Stimulated activated CD8-positive, alpha-beta memory T cell treated with anti-CD3 and anti-CD28 coated beads, Interleukin-4, amount 100 ng/mL, for 48 hours (primary cell): ENCODE results near the gene HSFX2.
"Not testable (repeated sequence)": the region's sequence is repeated elsewhere in the genome, so short reads cannot be mapped to it uniquely, and the experiment has no call there.

ENCODE experiments used
- DNase-seq: peaks from one replicate; pipeline ENCODE4 v3.0.0-alpha.2; 2020

Gene HSFX2

DNA sequence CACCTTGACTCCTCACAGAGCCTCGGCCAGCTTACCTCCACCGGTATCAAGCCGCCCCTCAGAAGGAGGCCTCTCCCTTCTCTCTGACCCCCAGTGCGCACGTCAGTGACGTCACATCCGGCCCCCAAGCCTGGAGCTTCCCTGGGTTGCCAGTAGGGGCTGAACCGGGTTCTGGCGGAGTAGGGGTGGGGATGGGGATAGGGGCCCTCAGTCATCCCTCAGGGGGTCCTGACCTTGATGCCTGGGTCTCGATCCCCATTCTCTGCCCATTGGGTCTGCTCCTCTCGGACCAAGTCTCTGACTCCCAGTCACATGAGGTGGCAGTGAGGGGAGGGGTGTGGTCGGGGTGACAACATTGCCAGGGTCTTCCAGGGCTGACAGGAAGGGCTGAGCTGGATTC is 7.8 kb downstream of the HSFX2 start, which contains the start of gene MAGEA9B:
TSS of gene MAGEA9B (minus strand) at position 101 of the 400 bp plus-strand sequence. CDS start 4,280 bp downstream, outside the sequence.
- not testable (repeated sequence) for DNase-seq

DNA sequence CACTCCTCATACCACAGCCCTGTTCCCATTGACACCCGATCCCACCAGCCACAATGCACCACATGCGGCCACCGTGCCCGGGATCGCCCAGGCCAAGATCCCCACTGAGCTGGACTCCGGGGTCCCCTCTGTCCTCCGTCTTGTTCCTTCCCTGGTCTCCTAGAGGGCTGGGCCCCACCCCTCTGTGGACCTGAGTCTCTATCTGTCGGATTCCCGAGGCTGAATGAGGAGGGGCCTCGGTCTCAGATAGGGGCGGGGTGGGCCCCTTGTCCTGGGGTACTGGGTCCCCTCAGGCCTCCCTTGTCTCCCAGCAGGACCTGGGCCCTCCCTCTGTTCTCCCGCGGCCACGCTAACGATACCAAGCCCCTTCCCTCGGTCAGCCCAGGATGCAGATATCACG is 9.5 kb downstream of the HSFX2 start:
- not testable (repeated sequence) for DNase-seq

DNA sequence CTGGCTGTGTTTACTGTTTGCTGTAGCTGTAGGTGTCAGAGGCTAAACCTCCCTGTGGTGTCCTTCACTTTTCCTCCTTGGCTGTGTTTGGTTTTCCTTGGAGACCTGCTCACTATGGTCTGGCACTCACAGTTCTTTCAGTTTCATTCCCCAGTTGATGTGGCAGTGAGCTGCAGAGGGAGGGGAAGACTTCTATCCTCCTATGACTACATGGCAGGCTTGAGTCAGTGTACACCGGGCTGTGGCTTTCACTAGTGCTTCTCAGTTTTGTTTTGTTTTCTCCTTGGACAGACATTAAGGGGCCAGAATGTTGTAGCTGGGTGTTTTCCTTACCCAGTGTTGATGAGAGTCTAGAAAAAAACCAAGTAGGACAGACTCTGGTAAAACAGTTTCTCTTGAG is 21.7 kb downstream of the HSFX2 start:
- not testable (repeated sequence) for DNase-seq

DNA sequence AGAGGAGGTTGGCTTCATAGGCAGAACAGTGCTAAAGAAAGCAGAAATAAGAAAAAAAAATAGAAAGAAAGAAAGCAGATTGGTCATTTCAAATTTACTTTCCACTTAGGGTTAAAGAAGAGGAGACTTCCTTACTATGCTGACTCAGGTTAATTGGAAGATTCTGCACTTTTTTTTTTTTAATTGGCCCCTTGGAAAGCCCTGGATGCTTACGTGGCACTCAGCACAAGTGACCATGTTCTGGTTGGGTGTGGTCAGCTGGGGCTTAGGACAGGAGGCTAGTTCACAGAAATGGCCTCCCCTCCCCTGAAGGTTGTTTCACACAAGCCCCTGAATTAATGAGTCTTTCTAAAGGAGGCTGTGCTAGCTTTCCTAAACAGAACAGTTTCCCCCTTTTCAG is 22.4 kb downstream of the HSFX2 start:
- no peak for DNase-seq

DNA sequence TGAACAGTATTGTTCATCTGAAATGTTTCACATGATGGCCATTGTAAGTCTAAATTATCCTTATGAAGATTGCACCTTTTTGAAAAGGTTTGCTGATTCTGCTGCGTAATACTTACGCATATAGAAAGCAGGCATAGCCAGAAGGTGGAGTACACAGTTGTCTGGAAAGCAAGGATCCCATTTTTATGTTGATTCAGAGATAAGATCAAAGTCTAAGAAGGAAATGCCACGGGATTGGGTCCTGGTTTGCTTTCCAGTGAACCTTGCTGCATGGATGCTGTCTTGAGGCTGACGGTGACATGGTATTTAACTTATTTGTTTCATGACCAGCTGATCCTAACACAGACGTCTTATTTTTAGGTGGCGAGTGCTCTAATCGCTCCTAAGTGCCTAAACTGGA is 23.3 kb downstream of the HSFX2 start:
- DNase-seq, result no peak

DNA sequence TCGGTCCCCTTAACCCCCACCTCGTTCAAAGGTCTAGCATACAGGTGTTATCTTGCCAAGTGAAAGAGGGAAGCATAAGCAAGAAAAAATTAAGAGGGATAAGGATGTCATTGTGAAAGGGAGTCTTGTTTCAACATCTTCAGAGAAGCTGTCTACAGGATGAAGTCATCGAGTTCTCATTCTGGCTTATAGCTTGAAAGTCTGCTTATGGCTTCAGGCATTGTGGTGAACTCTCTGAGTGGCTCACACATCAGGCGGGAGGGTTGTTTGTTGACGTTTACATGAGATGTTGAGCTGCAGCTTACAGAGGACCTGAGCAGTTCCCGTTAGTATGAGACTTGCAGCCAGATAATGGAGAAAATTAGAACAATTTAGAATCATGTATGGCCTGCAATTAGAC is 24.4 kb downstream of the HSFX2 start:
- no peak for DNase-seq

DNA sequence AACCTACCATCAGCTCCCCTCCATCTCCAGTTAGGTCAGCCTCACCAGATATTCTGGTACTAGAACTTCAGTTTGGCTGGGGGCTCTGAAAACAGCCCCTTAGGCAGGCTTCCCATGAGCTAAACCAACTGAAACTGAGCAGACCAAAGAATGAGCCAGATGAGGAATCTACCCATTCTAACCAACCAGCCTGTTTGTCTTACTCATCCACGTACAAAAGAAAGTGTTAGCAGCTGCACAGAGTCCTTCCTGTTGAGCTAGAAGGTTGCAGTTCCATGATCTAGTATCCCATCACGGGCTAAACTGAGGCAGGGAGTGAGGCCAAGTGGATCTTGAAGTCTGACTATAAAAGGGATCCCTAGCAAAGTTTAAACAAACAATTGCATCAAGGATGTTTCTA is 25.3 kb downstream of the HSFX2 start:
- DNase-seq, result no peak

DNA sequence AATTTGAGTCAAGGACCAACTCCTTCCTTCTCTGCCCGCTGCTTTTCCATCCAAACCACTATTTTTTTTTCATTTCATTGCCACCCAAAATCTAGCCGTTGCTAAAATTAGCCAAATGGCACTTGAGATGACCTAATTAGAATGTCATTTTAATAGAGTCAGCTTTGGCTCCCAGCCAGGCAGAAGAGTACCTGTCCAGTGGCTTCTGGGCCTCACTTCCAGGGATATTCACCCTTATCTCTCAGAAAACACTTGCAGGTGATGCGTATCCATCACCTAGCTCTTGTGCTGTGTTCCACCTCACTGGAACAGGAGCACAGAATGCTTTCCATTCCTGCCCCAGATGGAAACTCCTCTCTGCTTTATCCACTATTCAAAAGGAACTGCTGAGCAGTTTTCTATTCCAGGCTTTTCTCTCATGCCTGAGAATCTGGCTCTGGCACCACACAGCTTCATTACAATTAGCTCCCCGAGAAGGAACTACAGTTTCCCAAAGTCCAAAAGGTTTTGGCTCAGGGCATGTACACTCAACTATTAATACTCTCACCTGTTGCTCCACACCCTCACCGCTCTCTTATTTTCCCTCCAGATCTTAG is 26.3 kb downstream of the HSFX2 start:
- DNase-seq, result no peak

DNA sequence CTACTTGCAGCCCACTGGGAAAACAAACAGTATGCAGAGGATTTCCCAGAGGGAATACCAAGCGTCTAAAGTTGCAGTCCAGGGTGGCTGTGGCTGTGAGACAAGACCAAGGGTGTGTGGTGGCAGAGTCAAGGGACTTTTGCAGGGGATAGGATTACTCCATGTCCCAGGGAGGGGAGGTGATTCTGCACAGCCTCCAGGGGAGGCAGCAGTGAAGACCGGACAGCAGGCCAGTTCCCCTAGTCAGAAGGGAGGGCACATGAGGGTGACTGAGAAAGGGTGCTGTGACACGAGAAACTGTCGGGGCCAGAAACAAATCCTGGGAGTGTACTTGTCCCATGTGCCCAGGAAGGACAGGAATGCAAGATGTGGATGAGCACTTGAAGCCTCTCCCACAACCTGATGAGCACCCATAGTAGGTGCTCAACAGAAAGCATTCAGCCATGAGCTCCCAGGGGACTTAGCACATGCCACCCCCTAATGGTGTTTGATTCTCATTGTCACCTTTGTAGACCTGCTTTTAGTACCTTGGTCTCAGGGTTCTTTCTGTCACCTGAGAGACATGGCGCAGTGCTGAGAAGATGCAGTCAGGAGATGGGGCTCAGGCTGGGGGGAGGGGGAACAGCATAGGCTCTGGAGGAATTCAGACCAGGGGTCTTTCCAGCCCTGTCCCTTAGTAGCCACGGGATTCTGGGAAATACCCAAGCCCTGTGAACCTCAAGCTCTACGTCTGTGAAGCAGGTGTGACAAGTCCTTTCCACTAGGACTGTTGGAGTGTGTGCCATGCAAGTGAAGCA is 27.3 kb downstream of the HSFX2 start:
- DNase-seq, result no peak

DNA sequence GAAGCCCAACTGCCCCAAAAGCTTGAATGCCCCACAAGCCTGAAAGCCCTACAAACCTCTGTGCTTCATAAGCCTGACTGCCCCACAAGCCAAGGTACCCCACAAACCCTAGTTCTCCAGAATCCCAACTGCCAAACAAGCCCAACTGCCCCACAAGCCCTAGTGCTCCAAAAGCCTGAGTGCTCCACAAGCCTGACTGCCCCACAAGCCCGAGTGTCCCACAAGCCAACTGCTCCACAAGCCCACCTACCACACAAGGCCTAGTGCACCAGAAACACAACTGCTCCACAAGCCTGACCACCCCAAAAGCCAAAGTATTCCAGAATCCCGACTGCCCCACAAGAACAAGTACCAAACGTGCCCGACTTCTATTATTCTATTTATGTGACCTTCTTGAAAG is 31.8 kb downstream of the HSFX2 start:
- no peak for DNase-seq

DNA sequence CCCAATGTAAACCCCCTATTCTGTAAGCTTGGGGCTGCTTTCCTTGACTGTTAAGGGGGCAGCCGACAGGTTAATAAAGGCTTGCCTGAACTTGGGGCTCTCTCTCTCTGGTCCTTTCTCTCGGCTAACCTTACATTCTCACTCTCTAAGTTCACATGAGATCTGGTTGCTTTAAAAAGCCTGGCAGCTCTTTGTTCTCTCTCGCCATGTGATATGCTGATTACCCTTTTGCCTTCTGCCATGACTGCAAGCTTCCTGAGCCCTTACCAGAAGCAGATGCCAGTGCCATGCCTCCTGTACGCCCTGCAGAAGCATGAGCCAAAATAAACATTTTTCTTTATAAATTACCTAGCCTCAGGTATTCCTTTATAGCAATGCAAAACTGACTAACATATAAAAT is 39.9 kb downstream of the HSFX2 start:
- DNase-seq, result not testable (repeated sequence)

DNA sequence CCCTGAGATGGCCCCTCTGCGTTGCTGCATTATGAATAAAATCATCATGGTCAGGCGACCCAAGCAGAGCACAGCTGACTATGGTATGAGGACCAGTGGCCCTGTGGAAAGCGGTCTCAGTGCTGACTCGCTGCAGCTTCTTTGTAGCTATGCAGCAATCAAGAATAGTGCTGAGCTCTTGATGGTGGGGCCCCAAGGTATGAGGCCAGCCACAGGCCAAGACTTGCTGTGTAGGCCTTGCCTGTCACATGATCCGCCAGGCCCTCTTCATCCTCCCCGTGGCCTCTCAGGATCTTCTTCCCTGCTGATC is 43.2 kb downstream of the HSFX2 start:
- DNase-seq, result not testable (repeated sequence)

DNA sequence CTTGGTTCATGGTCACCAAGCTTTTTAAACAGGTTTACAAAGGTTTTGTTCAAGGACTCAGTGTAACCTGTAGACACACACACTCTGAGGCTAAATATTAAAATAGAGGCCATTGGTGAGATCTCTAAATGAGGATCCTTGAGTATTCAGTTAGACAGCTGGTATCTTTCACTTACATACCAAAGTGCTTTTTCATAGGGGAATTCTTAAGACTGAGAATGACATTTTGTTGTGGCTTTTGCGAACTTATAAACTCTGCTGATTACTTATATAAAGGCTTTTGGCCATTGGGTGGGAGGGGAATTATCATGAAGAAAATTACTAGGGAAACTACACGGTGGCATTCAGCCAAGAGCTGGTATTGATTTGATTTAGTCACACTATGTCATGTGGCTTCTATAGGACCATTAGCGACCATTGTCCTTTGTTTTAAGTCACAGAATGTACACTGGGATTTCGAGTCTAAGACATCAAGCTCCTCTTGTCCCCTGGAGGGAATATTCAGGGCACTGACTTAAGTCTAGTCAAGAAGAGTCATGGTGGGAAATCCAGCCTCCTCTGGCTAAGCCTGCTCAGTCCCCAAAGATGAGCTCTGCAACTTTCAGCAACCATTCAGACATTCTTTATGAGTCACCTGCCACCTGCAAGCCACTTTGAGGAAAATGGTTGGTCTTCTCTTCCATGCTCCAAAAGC is 43.7 kb downstream of the HSFX2 start:
- not testable (repeated sequence) for DNase-seq

DNA sequence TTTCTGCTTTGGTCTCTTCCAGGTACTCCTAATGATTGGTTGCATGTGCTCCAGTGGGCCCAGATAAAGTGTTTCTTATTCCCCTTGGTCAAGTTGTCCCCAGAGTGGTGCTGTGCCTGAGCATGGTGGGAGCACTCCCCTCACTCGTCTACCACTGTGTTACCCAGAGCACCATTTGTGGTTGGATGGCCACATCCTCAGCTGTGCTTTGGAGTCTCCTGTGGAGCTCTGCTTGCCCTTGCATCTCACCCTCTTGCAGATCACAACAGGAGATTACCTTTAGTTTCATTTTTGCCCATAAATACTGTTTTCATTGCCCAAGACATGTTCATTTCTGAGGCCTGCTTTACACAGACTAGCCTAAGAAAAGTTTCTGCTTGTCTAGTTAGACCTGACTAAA is 44.7 kb downstream of the HSFX2 start:
- not testable (repeated sequence) for DNase-seq

DNA sequence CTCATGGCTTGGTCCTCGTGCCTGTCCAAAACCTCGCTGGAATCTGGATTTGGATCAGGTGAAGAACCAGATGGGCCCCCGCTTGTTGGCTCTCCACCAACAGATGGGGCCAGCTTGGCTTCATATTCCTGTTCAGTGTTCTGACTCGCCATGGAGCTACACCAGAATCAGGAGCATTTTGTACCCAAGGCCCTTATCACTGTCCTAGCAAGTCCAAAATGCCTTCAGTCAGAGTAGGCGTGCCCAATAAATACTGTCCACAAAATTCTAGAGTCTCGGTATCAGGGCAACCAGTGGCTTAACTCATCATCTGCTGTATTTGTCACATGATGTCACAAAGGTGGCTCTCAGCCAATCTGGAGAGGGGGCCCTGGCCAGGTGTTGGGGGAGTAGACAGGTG is 45.4 kb downstream of the HSFX2 start, which contains the start of gene HSFX3:
TSS of gene HSFX3 (minus strand) at position 224 of the 400 bp plus-strand sequence. CDS start at position 152, 72 bp downstream.
- not testable (repeated sequence) for DNase-seq

DNA sequence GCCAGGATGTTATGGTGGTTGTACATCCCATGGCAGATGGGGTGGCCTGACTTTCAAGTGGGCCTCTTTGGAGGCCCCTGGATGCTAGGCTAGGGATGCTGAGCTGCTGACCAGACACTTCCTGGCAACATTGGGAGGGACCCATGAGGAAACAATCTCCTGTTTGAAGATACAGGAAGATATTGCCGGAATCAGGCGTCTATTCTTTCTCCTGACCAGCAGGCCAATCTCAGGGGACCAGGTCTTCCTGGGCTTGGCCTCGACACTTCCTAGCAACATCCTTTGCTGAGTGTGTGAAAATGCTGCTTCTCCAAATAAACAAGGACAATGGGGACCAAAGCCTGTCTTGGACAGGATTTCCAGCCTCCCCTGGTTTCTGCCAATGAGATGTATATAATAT is 47.3 kb downstream of the HSFX2 start:
- not testable (repeated sequence) for DNase-seq

DNA sequence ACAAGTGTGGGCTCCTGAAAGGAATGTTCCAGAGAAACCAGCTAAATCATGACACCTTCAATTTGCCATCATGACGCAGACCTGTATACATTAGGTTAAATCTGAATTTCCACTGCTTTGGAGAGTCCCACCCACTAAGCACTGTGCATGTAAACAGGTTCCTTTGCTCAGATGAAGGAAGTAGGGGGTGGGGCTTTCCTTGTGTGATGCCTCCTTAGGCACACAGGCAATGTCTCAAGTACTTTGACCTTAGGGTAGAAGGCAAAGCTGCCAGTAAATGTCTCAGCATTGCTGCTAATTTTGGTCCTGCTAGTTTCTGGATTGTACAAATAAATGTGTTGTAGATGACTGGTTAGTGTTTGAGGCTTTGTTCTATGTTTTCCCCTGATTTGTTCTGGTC is 48.2 kb downstream of the HSFX2 start:
- not testable (repeated sequence) for DNase-seq

DNA sequence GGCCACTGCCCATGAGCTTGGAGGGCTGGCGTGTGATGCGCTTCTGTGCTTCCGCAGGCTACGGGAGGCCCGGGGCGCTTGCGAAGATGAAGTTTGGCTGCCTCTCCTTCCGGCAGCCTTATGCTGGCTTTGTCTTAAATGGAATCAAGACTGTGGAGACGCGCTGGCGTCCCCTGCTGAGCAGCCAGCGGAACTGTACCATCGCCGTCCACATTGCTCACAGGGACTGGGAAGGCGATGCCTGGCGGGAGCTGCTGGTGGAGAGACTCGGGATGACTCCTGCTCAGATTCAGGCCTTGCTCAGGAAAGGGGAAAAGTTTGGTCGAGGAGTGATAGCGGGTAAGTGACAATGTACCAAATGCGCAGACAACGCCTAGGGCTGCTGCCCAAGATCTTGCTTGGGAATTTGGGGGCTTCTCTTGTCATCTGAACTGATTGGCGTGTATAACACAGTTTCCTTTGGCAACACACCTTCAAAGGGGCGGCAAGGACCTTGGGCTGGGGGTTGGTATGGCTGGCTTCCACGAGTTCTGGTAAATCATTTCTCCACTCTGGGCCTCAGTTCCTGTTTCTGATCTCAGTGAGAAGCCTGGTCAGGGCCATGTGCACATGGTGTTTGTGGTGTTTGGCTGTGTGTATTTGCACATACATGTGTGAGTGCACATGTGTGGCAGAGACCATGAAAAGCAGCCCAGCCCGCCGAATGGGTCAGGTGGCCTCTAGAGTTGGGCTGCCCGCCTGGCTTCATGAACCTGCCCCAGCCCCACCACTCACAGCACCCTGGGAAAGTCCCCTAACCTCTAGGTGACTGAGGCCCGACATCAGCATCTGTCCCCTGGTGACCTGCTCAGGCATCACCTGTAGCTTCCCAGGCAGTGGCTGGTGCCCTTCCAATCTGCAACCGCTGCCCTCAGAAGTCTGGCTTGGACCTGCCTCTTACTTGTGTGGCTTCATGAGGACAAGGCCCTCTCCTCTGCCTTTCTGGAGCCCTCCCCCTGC is 49.3 kb downstream of the HSFX2 start:
- DNase-seq, result not testable (repeated sequence)
